SK-N-SH treated with all-trans-retinoic acid at 6 μM for 48 hours (cell line): ENCODE results near the gene IDH3G.

ENCODE experiments used
- ATAC-seq: fragments of 200-7000 bp; cut with Tn5 transposase; 3 replicates; pipeline ENCODE4 v1.9.1; 2020; ENCODE audit warnings: mild to moderate bottlenecking, moderate library complexity
- ARNTL ChIP-seq: fragments of 450-650 bp; formaldehyde crosslinking; IDR thresholded peaks from 2 replicates; pipeline ENCODE4 v1.5.0; 2020; ENCODE audit warnings: low read depth, mild to moderate bottlenecking, moderate library complexity, borderline replicate concordance
- BACH2 ChIP-seq: fragments of 250-450 bp; sonication (Bioruptor Pico); IDR thresholded peaks from 2 replicates; pipeline ENCODE4 v1.9.0; 2021; ENCODE audit warnings: mild to moderate bottlenecking, borderline replicate concordance
- CREB5 ChIP-seq: fragments of 250-450 bp; sonication (Bioruptor Pico); IDR thresholded peaks from 2 replicates; pipeline ENCODE4 v1.5.1; 2020; ENCODE audit warnings: low read depth, mild to moderate bottlenecking, moderate library complexity
- CSDC2 ChIP-seq: fragments of 250-450 bp; sonication (Bioruptor Pico); IDR thresholded peaks from 2 replicates; pipeline ENCODE4 v1.5.0; 2020; ENCODE audit warnings: mild to moderate bottlenecking, moderate library complexity
- CSRNP3 ChIP-seq: fragments of 250-450 bp; sonication (Bioruptor Pico); IDR thresholded peaks from 2 replicates; pipeline ENCODE4 v1.5.1; 2021; ENCODE audit warnings: mild to moderate bottlenecking, moderate library complexity
- ESRRG ChIP-seq: fragments of 250-450 bp; sonication (Bioruptor Pico); IDR thresholded peaks from 2 replicates; pipeline ENCODE4 v1.6.1; 2021; ENCODE audit warnings: mild to moderate bottlenecking
- GLIS3 ChIP-seq: fragments of 250-450 bp; sonication (Bioruptor Pico); IDR thresholded peaks from 2 replicates; pipeline ENCODE4 v1.5.0; 2020; ENCODE audit warnings: mild to moderate bottlenecking, moderate library complexity
- OSR1 ChIP-seq: fragments of 250-450 bp; sonication (Bioruptor Pico); IDR thresholded peaks from 2 replicates; pipeline ENCODE4 v1.8.0; 2022; ENCODE audit warnings: moderate library complexity, mild to moderate bottlenecking, inconsistent platforms
- PATZ1 ChIP-seq: fragments of 250-450 bp; sonication (Bioruptor Pico); IDR thresholded peaks from 2 replicates; pipeline ENCODE4 v1.8.0; 2020; ENCODE audit warnings: mild to moderate bottlenecking, moderate library complexity, borderline replicate concordance
- POU6F1 ChIP-seq: fragments of 250-450 bp; sonication (Bioruptor Pico); IDR thresholded peaks from 2 replicates; pipeline ENCODE4 v1.8.0; 2021; ENCODE audit warnings: low read depth, mild to moderate bottlenecking, moderate library complexity, borderline replicate concordance
- PPARA ChIP-seq: fragments of 250-450 bp; sonication (Bioruptor Pico); IDR thresholded peaks from 2 replicates; pipeline ENCODE4 v1.5.0; 2020; ENCODE audit warnings: mild to moderate bottlenecking, borderline replicate concordance
- RARB ChIP-seq: fragments of 250-450 bp; sonication (Bioruptor Pico); IDR thresholded peaks from 2 replicates; pipeline ENCODE4 v1.8.0; 2021; ENCODE audit warnings: mild to moderate bottlenecking, moderate library complexity
- SNAI2 ChIP-seq: fragments of 250-450 bp; sonication (Bioruptor Pico); IDR thresholded peaks from 2 replicates; pipeline ENCODE4 v1.5.0; 2020; ENCODE audit warnings: mild to moderate bottlenecking, moderate library complexity
- TCF4 ChIP-seq: fragments of 250-450 bp; sonication (Bioruptor Pico); IDR thresholded peaks from 2 replicates; pipeline ENCODE4 v1.8.0; 2021; ENCODE audit warnings: mild to moderate bottlenecking, moderate library complexity, borderline replicate concordance
- TOX ChIP-seq: fragments of 250-450 bp; sonication (Bioruptor Pico); IDR thresholded peaks from 2 replicates; pipeline ENCODE4 v1.8.0; 2021; ENCODE audit warnings: mild to moderate bottlenecking, moderate library complexity, borderline replicate concordance
- ZFP3 ChIP-seq: fragments of 250-450 bp; sonication (Bioruptor Pico); IDR thresholded peaks from 2 replicates; pipeline ENCODE4 v1.5.0; 2020; ENCODE audit warnings: mild to moderate bottlenecking, moderate library complexity
- ZFP30 ChIP-seq: fragments of 450-650 bp; formaldehyde crosslinking; IDR thresholded peaks from 2 replicates; pipeline ENCODE4 v1.5.0; 2022; ENCODE audit warnings: mild to moderate bottlenecking, moderate library complexity
- ZNF565 ChIP-seq: fragments of 450-650 bp; formaldehyde crosslinking; conservative IDR thresholded peaks from 2 replicates; pipeline ENCODE4 v1.5.0; 2020; ENCODE audit warnings: low read depth, mild to moderate bottlenecking, moderate library complexity
- ZNF70 ChIP-seq: fragments of 450-650 bp; formaldehyde crosslinking; IDR thresholded peaks from 2 replicates; pipeline ENCODE4 v1.5.0; 2020; ENCODE audit warnings: mild to moderate bottlenecking, moderate library complexity
- ZNF8 ChIP-seq: fragments of 450-650 bp; formaldehyde crosslinking; IDR thresholded peaks from 2 replicates; pipeline ENCODE4 v1.5.0; 2020; ENCODE audit warnings: mild to moderate bottlenecking, moderate library complexity
- TF ChIP-seq, protein P1 (sequence below): fragments of 250-450 bp; sonication (Bioruptor Pico); IDR thresholded peaks from 2 replicates; pipeline ENCODE4 v1.5.0; 2020; ENCODE audit warnings: mild to moderate bottlenecking, moderate library complexity

Gene IDH3G

DNA sequence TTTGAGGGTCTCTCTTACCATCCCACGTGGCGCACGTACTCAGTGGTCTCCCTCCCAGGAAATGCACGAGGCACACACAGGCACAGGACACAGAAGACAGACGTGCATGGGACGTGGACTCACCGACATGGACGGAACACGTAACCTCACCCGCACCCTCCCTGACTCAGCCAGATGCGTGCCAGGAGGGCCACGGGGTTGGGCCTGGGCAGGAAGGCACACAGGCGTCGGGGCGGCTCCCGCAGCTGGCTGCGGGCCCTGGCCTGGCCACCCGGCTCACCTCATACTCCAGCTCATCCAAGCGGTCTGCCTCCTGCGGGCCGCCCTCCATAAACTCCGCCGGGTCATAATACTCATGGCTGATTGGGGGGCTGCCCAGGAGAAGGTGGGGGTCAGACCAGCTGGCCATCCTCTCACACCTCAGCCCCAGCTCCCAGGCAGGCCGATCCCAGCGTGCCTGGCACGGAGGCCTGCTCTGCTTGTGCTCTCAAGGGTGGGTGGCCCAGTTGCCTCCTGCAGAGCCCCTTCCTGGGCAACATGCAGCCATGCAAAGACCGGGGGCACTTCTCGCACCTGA, 12.9 kb upstream of the IDH3G start:
- TF ChIP-seq POU6F1 (CRISPR knock-in tag) (no peak), ZNF565 (no peak), TOX (no peak), GLIS3 (CRISPR knock-in tag) (no peak), ZNF8 (CRISPR knock-in tag) (no peak)
- ATAC-seq, result no peak

- TF ChIP-seq ARNTL (CRISPR knock-in tag) (no peak), RARB (CRISPR knock-in tag) (no peak), ZNF8 (CRISPR knock-in tag) (no peak), CSDC2 (CRISPR knock-in tag) (no peak), PPARA (CRISPR knock-in tag) (no peak), TCF4 (no peak), OSR1 (CRISPR knock-in tag) (no peak), SNAI2 (CRISPR knock-in tag) (no peak), ZFP3 (no peak), ZNF70 (CRISPR knock-in tag) (no peak), POU6F1 (CRISPR knock-in tag) (no peak), CREB5 (CRISPR knock-in tag) (no peak), PATZ1 (no peak), ZFP30 (CRISPR knock-in tag) (no peak), ESRRG (CRISPR knock-in tag) (no peak)
- no peak for ATAC-seq
Measured at GRCh38 chrX:153805436-153805835, 11.3 kb upstream of the IDH3G start.

GRCh38 chrX:153804621-153805020, 10.4 kb upstream of the IDH3G start:
- no peak for ATAC-seq
- no peak for TF ChIP-seq CSDC2 (CRISPR knock-in tag)
- TF ChIP-seq CSRNP3 (CRISPR knock-in tag), result no peak
- TF ChIP-seq SNAI2 (CRISPR knock-in tag), result no peak
- TF ChIP-seq, protein P1, sequence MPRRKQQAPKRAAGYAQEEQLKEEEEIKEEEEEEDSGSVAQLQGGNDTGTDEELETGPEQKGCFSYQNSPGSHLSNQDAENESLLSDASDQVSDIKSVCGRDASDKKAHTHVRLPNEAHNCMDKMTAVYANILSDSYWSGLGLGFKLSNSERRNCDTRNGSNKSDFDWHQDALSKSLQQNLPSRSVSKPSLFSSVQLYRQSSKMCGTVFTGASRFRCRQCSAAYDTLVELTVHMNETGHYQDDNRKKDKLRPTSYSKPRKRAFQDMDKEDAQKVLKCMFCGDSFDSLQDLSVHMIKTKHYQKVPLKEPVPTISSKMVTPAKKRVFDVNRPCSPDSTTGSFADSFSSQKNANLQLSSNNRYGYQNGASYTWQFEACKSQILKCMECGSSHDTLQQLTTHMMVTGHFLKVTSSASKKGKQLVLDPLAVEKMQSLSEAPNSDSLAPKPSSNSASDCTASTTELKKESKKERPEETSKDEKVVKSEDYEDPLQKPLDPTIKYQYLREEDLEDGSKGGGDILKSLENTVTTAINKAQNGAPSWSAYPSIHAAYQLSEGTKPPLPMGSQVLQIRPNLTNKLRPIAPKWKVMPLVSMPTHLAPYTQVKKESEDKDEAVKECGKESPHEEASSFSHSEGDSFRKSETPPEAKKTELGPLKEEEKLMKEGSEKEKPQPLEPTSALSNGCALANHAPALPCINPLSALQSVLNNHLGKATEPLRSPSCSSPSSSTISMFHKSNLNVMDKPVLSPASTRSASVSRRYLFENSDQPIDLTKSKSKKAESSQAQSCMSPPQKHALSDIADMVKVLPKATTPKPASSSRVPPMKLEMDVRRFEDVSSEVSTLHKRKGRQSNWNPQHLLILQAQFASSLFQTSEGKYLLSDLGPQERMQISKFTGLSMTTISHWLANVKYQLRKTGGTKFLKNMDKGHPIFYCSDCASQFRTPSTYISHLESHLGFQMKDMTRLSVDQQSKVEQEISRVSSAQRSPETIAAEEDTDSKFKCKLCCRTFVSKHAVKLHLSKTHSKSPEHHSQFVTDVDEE, result no peak
- TF ChIP-seq BACH2 (CRISPR knock-in tag), result no peak
- TF ChIP-seq CREB5 (CRISPR knock-in tag), result no peak
- no peak for TF ChIP-seq GLIS3 (CRISPR knock-in tag)
- TF ChIP-seq ZNF565, result no peak
- TF ChIP-seq TOX, result no peak
- TF ChIP-seq PPARA (CRISPR knock-in tag), result no peak
- no peak for TF ChIP-seq TCF4
- no peak for TF ChIP-seq ESRRG (CRISPR knock-in tag)
- TF ChIP-seq ZNF70 (CRISPR knock-in tag), result no peak
- TF ChIP-seq POU6F1 (CRISPR knock-in tag), result no peak
- no peak for TF ChIP-seq ZFP3
